ENCODE data around the gene USP3. TPM values are rescaled to one million over a fixed set of nuclear protein-coding genes. Genes with fewer than 3 reads are reported as not detected.

USP3 gene
- total RNA-seq, 2 experiments from 2014 or later: 34.6 to 53.0 TPM

DNA sequence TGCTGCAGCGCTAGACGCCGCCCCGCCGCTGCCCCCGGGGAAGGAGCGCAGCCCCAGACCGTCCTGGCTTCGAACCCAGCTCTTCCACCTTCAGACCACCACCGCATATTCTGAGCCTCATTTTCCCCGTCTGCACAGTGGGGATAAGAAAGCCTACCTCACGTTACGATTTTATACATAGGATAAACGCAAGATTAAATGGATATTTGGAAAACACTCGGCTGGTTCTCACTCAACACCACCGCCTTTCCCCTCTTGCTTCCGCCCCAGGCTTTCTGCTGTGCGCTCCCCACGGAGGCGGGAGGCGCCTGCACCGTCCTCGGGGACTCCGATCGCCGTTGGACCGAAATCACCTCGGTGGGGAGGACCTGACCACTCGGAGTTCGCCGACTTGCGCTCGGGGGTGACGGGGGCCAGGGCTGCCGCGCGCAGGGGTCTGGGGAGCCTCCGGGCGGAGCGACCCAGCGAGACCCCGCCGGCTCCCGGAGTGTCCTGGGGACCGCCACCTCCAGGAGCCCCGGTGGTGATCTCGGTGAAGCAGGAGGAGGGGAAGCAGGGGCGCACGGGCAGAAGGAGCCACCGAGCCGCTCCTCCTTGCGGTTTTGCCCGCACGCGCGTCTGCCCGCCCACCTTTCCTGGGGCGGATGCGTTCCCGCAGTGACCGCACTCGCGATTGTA is 96.8 kb downstream of the USP3 start:
- CTCF ChIA-PET (ENCODE audit: unreplicated experiment): no interaction called here
- no peaks in the 10 kb centered on the region for H3K79me2 ChIP-seq (ENCODE audit: insufficient read depth, low read depth, low read length)
- peak overlapping the region; percentile 55; the same call in 1 of the 2 replicates for H3K4me2 ChIP-seq (ENCODE audit: low read length)
- H3K27ac ChIP-seq (ENCODE audit: low read depth, low read length, poor library complexity, severe bottlenecking): no peak overlapping the region
- intact Hi-C loops (cut with micrococcal nuclease; ENCODE audit: unreplicated experiment): no loop called here
- no peaks in the 10 kb centered on the region for H3K9me3 ChIP-seq (ENCODE audit: low read length)
- peaks cover 47% of the 10 kb centered on the region for H3K4me1 ChIP-seq (ENCODE audit: insufficient read depth, low read length, poor library complexity, severe bottlenecking)
- BruUV-seq (replicated peaks): no TSS peak
- no peaks in the 10 kb centered on the region; the same call in 1 of the 2 replicates for H4K20me1 ChIP-seq (ENCODE audit: insufficient read depth, low read length)
- POLR2A ChIA-PET: interaction anchor here (0.7 kb wide), 1 partner anchor 108 kb away, joined by 3 read pairs; no protein-coding TSS in a partner anchor
- peak overlapping the region; percentile 20 for H3K4me3 ChIP-seq (ENCODE audit: low read depth, low read length, poor library complexity, severe bottlenecking)
- DNase-seq (ENCODE audit: low spot score): no peak
- no peak for TF ChIP-seq EZH2phosphoT487 (IDR thresholded peaks at IDR 0.05; ENCODE audit: borderline replicate concordance, low read depth, low read length)
- TF ChIP-seq, protein P1, sequence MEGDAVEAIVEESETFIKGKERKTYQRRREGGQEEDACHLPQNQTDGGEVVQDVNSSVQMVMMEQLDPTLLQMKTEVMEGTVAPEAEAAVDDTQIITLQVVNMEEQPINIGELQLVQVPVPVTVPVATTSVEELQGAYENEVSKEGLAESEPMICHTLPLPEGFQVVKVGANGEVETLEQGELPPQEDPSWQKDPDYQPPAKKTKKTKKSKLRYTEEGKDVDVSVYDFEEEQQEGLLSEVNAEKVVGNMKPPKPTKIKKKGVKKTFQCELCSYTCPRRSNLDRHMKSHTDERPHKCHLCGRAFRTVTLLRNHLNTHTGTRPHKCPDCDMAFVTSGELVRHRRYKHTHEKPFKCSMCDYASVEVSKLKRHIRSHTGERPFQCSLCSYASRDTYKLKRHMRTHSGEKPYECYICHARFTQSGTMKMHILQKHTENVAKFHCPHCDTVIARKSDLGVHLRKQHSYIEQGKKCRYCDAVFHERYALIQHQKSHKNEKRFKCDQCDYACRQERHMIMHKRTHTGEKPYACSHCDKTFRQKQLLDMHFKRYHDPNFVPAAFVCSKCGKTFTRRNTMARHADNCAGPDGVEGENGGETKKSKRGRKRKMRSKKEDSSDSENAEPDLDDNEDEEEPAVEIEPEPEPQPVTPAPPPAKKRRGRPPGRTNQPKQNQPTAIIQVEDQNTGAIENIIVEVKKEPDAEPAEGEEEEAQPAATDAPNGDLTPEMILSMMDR (conservative IDR thresholded peaks at IDR 0.05; ENCODE audit: low read length): no peak
- H3K36me3 ChIP-seq (ENCODE audit: insufficient read depth, low read length): no peaks in the 10 kb centered on the region
- no peak overlapping the region for H2AFZ ChIP-seq (ENCODE audit: low read length)
- H3K9me2 ChIP-seq (ENCODE audit: insufficient read depth, low read length): no peaks in the 10 kb centered on the region

DNA sequence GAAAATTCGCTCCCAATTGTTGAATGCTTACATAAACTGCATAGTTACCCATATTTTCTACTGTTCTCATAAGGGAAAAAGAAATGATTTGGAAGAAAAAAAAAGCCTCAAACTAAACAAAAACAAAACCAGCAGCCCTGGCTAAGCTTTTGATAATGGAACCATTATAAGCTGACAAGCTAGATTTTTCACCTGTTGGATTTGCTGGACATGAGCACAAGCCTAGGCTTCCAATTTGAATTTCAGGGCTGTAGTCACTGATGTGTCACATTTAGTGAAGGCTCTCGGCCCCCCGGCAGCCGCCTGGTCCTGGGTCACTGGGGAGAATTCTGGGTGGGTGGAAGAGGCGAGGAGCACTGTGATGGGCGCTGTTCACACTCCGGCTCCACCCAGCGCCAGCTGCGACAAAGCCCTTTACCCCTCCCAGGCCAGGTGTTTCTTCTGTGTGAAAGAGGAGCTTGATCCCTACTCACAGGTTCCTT is 97.4 kb downstream of the USP3 start:
- Histone ChIP-seq H3K4me1 (ENCODE audit: insufficient read depth, low read length, poor library complexity, severe bottlenecking) (peaks cover 47% of the 10 kb centered on the region), H4K20me1 (ENCODE audit: insufficient read depth, low read length) (no peaks in the 10 kb centered on the region; the same call in 1 of the 2 replicates), H3K9me2 (ENCODE audit: insufficient read depth, low read length) (no peaks in the 10 kb centered on the region), H3K4me3 (ENCODE audit: low read depth, low read length, poor library complexity, severe bottlenecking) (no peak overlapping the region), H3K79me2 (ENCODE audit: insufficient read depth, low read depth, low read length) (no peaks in the 10 kb centered on the region), H3K27ac (ENCODE audit: low read depth, low read length, poor library complexity, severe bottlenecking) (no peak overlapping the region), H2AFZ (ENCODE audit: low read length) (no peak overlapping the region), H3K36me3 (ENCODE audit: insufficient read depth, low read length) (no peaks in the 10 kb centered on the region), H3K9me3 (ENCODE audit: low read length) (no peaks in the 10 kb centered on the region), H3K4me2 (ENCODE audit: low read length) (peak overlapping the region; percentile 55; the same call in 1 of the 2 replicates)
- intact Hi-C loops (cut with micrococcal nuclease; ENCODE audit: unreplicated experiment): loop anchor here (2.0 kb wide), 1 partner anchor 135 kb away; no protein-coding TSS in a partner anchor
- POLR2A ChIA-PET: interaction anchor here (0.6 to 1.0 kb wide), 3 partner anchors 89 to 116 kb away, joined by 3 read pairs; no protein-coding TSS in a partner anchor
- DNase-seq (ENCODE audit: low spot score): no peak
- no peak for TF ChIP-seq EZH2phosphoT487 (IDR thresholded peaks at IDR 0.05; ENCODE audit: borderline replicate concordance, low read depth, low read length)
- TF ChIP-seq, protein P1 (conservative IDR thresholded peaks at IDR 0.05; ENCODE audit: low read length): no peak
- CTCF ChIA-PET (ENCODE audit: unreplicated experiment): no interaction called here
- BruUV-seq (replicated peaks): no TSS peak

DNA sequence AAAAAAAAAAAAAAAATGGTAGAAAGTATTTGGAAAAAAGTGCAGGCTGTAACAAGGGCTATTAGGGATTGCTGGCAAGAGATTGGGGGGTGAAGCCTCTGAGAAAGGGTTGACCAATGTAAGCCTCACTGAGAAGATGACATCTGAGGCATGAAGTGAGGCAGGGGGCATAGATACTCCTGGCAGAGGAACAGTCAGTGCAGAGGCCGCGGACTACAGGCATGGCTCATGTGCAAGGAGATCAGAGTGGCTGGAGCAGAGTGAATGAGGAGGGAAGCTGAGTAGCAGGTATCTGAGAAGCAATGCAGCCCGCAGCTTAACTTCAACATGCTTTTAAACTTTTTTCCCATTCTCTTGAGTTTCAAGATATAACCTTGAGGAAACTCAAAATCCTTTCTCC is 98.2 kb downstream of the USP3 start:
- Histone ChIP-seq H3K4me2 (ENCODE audit: low read length) (no peak overlapping the region; the same call in 1 of the 2 replicates), H3K27ac (ENCODE audit: low read depth, low read length, poor library complexity, severe bottlenecking) (no peak overlapping the region), H3K4me3 (ENCODE audit: low read depth, low read length, poor library complexity, severe bottlenecking) (no peak overlapping the region), H3K9me3 (ENCODE audit: low read length) (no peaks in the 10 kb centered on the region), H4K20me1 (ENCODE audit: insufficient read depth, low read length) (no peaks in the 10 kb centered on the region; the same call in 1 of the 2 replicates), H3K36me3 (ENCODE audit: insufficient read depth, low read length) (peaks cover 2% of the 10 kb centered on the region; the same call in 1 of the 2 replicates), H3K79me2 (ENCODE audit: insufficient read depth, low read depth, low read length) (no peaks in the 10 kb centered on the region), H3K9me2 (ENCODE audit: insufficient read depth, low read length) (no peaks in the 10 kb centered on the region), H3K4me1 (ENCODE audit: insufficient read depth, low read length, poor library complexity, severe bottlenecking) (peaks cover 47% of the 10 kb centered on the region), H2AFZ (ENCODE audit: low read length) (no peak overlapping the region)
- intact Hi-C loops (cut with micrococcal nuclease; ENCODE audit: unreplicated experiment): loop anchor here (2.0 kb wide), 1 partner anchor 136 kb away; no protein-coding TSS in a partner anchor
- DNase-seq (ENCODE audit: low spot score): no peak
- ChIA-PET POLR2A (interaction anchor here (0.6 to 1.0 kb wide), 3 partner anchors 21 to 115 kb away, joined by 3 read pairs; no protein-coding TSS in a partner anchor), CTCF (ENCODE audit: unreplicated experiment) (no interaction called here)
- TF ChIP-seq EZH2phosphoT487 (IDR thresholded peaks at IDR 0.05; ENCODE audit: borderline replicate concordance, low read depth, low read length): no peak
- TF ChIP-seq, protein P1 (conservative IDR thresholded peaks at IDR 0.05; ENCODE audit: low read length): no peak
- BruUV-seq (replicated peaks): no TSS peak
